Posterior cingulate gyrus (tissue), 11 donors: ENCODE data around the gene DNALI1.
A peak's percentile ranks its signal among the peaks of the same experiment; 100 is the strongest.
"Not testable (repeated sequence)": the region's sequence is repeated elsewhere in the genome, so short reads cannot be mapped to it uniquely, and the experiment has no call there.

Experiments used
- DNase-seq, 10 donors: peaks; one replicate each; pipeline versions ENCODE4 v3.0.0 to v3.0.0-alpha.2; 2020 to 2021; ENCODE audit warnings: mixed read lengths in 3 of 10
- intact Hi-C: fragments of 100-400 bp; cut with DNase I; formaldehyde crosslinking; loops from one replicate; pipeline ENCODE4 v1.15.1; 2023

DNALI1 gene

GRCh38 chr1:37553598-37553926 lies 3.2 kb upstream of the DNALI1 start:
- DNase-seq: no peak
- intact Hi-C loops: no loop called here

- intact Hi-C loops: loop anchor here (2.0 kb wide), 2 partner anchors 39 to 139 kb away; partner anchors contain the start of genes CDCA8 and MEAF6
Measured at GRCh38 chr1:37553927-37554808, 2.6 kb upstream of the DNALI1 start, which contains the start of gene SNIP1. SNIP1 (minus strand) TSS chr1:37554293; CDS start chr1:37554229, 64 bp downstream.

GRCh38 chr1:37557402-37557801 lies 662 bp downstream of the DNALI1 start:
- no peak for DNase-seq
- intact Hi-C loops: no loop called here

More at GRCh38 chr1:37553927-37554808, 2.6 kb upstream of the DNALI1 start, which contains the start of gene SNIP1:
- DNase-seq: peak; percentile 93 to 100 (median 98)

DNA sequence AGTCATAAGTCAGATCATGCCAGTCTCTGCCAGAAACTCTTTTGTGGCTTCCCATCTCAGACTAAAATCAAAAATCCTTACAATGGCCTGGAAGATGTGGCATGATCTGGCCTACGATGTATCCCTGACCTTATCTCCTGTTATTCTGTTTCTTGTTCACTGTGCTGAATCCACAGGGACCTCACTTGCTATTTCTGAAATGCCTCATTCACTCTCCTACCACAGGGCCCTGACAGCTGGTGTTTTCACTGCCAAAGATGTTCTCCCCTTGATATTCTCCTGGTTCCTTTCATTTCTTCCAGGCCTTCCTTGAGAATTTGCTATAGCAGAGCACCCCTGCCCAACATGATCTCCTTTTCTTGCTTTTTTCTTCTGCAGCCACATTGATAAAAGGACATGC lies 1.7 kb downstream of the DNALI1 start:
- DNase-seq: no peak
- intact Hi-C loops: no loop called here

DNA sequence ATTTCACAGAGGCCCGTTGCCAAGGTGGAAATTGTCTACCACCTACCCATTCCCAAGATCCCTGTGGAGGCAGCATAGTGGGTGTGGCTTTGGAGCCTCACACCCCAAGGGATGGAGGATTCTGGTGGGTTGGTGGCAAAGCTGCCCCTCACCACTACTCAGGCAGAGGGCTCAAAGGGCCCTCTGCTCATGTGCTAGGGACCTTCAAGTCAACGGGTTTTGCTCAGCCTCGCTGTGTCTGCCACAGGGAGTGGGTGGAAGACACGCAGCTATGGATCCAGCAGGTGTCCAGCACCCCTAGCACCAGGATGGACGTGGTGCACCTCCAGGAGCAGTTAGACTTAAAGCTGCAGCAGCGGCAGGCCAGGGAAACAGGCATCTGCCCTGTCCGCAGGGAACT lies 2.3 kb downstream of the DNALI1 start:
- intact Hi-C loops: no loop called here
- DNase-seq: no peak

GRCh38 chr1:37559957-37560379 lies 3.2 kb downstream of the DNALI1 start:
- intact Hi-C loops, DNase-seq: not testable (repeated sequence)

DNA sequence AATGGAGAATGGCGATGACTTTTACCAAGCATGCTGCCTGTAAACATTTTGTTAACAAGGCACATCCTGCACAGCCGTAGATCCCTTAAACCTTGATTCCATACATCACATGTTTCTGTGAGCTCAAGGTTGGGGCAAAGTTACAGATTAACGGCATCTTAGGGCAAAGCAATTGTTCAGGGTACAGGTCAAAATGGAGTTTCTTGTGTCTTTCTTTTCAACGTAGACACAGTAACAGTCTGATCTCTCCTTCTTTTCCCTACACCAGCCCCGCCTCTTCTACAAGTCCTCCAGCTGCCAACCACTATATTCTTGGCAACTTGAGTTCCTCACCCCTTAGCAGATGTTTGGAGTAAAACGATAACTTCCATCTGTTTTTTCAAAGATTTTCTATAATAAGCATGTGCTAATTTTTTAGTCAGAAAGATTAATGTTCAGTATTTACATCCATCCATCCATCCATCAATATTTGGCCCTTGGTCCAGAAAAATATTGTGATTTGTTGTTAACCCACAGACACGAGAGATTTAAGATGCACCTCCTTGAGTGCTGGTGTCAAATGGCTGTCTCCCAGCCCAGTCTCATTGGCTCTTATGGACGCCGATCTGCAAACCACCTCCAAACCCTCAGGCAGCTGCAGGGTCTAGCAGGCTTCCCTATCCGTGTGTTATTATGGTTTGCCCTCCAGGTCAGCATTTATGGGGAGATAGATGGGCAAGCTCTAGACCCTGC lies 3.8 kb downstream of the DNALI1 start:
- DNase-seq: no peak
- intact Hi-C loops: no loop called here

DNA sequence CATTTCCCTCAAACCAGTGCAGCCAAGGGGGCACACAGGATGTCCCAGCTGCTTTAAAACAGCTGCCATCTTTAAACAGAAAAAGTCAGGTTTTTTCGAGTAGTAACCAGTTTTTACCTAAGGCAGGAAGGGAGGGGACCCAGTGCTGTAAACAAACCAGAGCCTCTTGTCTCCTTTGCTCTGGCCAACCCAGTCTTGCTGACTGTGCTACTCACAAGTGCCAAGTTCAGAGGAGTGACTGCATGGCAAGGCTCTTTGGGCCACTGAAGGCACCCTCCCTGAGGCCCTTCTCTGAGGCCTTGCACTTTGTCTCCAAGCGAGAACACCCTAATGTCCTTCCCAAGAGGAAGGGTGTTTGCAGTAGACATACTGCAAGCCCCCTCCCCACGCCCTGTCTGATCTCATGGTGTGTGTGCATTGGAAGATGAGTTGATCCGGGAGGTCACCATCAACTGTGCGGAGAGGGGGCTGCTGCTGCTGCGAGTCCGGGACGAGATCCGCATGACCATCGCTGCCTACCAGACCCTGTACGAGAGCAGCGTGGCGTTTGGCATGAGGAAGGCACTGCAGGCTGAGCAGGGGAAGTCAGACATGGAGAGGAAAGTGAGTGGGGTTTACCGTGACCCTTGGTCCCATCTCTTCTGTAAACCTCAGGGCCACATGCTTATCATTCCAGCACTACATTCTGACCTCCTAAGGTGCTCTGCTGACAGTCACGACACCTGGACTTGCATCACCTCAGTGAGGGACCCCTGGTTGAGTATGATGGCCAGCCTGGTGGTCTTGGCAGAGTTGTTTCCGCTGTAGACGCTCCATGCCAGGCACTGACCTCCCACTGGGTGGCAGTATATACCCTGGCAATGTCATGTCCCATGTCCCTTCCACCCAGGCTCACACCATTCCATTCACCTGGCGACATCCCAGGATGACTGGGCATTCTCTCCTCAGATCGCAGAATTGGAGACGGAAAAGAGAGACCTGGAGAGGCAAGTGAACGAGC lies 4.7 kb downstream of the DNALI1 start:
- peak in 1 of 10 donors; percentile 54 for DNase-seq
- intact Hi-C loops: no loop called here

DNA sequence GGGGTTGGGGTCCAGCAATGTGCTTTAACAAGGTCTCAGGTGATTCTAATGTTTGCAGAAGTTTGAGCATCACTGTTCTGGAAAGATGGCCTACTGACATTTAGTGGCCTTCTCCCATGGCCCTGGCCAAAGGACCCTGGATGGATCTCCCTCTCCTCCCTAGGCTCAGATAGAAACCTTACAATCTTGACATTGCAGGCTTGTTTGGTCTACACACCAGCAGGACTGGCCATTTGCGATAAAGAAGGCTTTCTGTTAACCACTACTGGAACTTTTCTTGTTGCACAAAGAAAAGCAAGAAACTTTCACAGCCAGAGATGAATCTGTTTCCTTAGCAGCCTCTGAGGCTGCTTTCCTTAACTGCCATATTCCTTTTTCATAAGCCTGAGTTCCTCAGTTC lies 6.2 kb downstream of the DNALI1 start:
- no peak for DNase-seq
- intact Hi-C loops: no loop called here

GRCh38 chr1:37564892-37565291 lies 8.2 kb downstream of the DNALI1 start:
- no peak for DNase-seq
- intact Hi-C loops: no loop called here

DNA sequence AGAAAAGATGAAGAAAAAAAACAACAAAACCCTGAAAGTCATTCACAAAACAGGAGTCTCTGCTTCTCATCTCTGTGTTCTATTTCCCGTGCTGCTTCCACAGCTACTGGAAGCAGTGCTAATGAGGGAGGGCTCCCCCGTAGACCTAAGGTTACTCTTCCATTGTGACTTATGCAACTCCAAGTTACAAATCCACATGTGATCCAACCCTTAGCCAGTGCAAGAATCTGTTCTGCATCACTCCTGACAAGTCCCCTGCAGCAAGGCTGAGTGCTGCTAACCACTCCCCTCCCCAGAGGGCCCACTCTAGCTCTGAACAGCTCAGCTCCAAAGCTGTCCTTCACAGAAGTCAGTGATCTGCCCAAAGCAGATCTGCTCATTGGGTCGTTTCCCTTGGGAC lies 10.3 kb downstream of the DNALI1 start:
- intact Hi-C loops: no loop called here
- no peak for DNase-seq

DNA sequence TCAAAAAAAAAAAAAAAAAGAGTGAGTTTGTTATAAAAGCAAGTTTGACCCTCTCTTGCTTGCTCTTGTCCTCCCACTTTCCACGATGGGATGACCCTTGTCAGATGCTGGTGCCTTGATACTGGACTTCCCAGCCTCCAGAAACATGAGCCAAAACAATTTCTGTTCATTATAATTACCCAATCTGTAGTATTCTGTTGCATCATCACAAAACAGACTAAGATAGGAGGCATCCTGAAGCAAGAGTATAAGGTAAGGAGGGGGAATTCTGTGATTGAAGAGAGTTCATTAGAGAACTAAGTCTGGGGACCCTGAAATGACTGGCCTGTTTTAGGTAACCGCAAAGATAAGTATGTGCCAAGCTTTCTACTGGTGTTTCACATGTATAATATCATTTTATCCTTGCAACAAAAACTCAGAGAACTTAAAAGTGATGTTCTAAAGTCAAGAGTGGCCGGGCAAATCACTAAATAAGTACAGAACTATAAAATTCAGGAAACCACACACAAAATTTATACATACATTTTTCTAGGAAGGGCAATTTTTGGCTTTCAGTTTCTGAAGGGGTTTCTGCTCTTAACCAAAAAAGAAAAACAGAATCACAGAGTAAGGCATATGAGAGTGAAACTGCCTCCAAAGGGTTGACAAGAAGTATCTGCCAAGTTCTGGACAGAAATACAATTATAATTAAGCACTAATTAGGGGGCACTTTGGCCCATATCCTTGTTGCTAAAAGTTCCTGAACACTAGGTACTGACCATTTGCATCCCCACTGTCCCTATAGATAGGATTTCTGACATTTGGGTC lies 14.0 kb downstream of the DNALI1 start:
- no peak for DNase-seq
- intact Hi-C loops: no loop called here

GRCh38 chr1:37574834-37575480 lies 18.2 kb downstream of the DNALI1 start:
- intact Hi-C loops: no loop called here
- no peak for DNase-seq

GRCh38 chr1:37575692-37576091 lies 19.0 kb downstream of the DNALI1 start:
- intact Hi-C loops: no loop called here
- DNase-seq: no peak

DNA sequence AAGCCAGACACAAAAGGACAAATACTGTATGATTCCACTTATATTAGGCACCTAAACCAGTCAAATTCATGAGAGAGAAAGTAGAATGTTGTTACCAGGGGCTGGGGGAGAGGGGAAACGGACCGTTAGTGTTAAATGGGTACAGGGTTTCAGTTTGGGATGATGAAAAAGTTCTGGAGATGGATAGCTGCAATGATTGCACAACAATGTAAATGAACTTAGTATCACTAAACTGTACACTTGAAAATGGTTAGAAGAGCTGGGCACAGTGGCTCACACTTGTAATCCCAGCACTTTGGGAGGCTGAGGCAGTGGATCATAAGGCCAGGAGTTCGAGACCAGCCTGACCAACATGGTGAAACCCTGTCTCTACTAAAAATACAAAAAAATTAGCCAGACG lies 27.8 kb downstream of the DNALI1 start:
- DNase-seq, intact Hi-C loops: not testable (repeated sequence)

DNA sequence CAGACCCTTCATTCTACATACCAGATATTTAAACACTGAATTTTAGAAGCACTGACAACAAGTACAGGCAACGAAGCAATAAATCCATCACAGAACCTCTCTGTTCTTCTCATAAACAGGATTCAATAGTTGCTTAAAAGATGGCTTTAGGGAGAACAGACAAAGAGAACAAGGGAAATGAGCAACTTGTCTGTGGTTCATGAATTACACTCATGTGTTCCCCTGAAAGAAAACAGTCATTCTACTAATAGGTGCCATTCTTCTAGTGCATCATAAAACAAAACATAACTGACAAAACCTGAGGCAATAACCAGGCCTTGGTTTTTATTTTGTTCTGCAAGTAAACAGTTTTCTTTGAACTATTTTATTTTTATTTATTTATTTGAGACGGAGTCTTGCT lies 32.2 kb downstream of the DNALI1 start:
- intact Hi-C loops: no loop called here

GRCh38 chr1:37593726-37594125 lies 37.0 kb downstream of the DNALI1 start:
- intact Hi-C loops: no loop called here
- DNase-seq: no peak

More for the DNA sequence above, 32.2 kb downstream of the DNALI1 start:
- DNase-seq: no peak

DNA sequence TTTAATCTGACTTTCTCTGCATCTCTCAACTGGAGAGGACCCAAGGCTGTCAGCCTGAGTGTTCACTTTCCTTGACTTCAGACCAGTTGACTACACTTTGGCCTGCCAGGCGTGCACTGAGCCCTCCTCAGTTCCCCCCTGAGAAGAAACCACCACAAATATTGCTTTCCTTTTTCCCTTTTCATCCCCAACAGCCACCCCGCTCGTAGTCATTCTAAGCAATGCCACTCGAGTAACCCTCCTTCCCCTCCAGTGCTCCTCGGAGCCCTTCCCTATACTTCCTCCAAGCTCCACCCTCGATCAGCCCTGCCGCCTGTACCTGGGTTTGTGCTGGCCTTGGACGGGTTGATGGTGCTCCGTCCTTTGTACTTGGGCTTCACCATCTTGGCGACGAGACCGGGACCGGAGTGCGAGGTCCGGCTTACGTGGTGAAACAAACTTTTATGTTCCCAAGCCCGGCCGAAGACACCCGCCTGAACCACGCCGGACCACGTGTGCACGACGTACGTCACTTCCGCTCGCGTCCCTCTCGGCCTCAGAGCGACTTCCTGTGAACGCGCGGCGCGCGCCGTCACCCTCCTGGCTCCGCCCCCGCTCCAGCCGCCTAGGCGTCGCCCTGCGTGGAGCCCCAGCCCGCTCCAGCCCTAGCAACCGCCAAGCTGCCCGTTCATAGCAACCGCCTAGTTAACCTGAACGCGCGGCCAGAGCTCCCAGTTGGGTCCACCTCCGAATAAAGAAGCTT lies 38.9 kb downstream of the DNALI1 start, which contains the start of gene GNL2:
Gene GNL2, minus strand, starts transcription at position 498 of the 742 bp plus-strand sequence. Its CDS starts 115 bp downstream, at position 383.
- intact Hi-C loops: loop anchor here (1.0 kb wide), 1 partner anchor 39 kb away; the partner anchor contains the start of gene DNALI1
- peak; percentile 89 to 99 (median 96) for DNase-seq
